HEK293 (cell line): ENCODE data around the gene SLC30A3.

Experiments
- ATF2 ChIP-seq: fragments of 450-650 bp; formaldehyde crosslinking; IDR thresholded peaks from 2 replicates; pipeline ENCODE4 v1.5.1; 2016; ENCODE audit warnings: missing biosample characterization, missing genetic modification characterization, low read depth
- BCL11B ChIP-seq: fragments of 450-650 bp; formaldehyde crosslinking; IDR thresholded peaks from 2 replicates; pipeline ENCODE4 v1.5.1; 2016; ENCODE audit warnings: low read depth, missing biosample characterization, missing genetic modification characterization
- CTCF ChIP-seq: fragments of 450-650 bp; formaldehyde crosslinking; IDR thresholded peaks from 2 replicates; pipeline ENCODE4 v1.5.1; 2016; ENCODE audit warnings: missing biosample characterization, missing genetic modification characterization
- ELK4 ChIP-seq: IDR thresholded peaks from 2 replicates; pipeline ENCODE4 v1.6.1; 2011; ENCODE audit warnings: mild to moderate bottlenecking, low read depth, low read length, borderline replicate concordance
- FEZF1 ChIP-seq: fragments of 450-650 bp; formaldehyde crosslinking; IDR thresholded peaks from 2 replicates; pipeline ENCODE4 v1.5.1; 2016; ENCODE audit warnings: missing biosample characterization, missing genetic modification characterization
- MYNN ChIP-seq: fragments of 450-650 bp; formaldehyde crosslinking; IDR thresholded peaks from 2 replicates; pipeline ENCODE4 v1.5.1; 2016; ENCODE audit warnings: missing biosample characterization, missing genetic modification characterization, borderline replicate concordance
- TCF7L2 ChIP-seq: IDR thresholded peaks from 2 replicates; pipeline ENCODE4 v1.6.1; 2011; ENCODE audit warnings: low read depth, mild to moderate bottlenecking, inconsistent platforms, low read length, moderate library complexity, borderline replicate concordance
- TRIM28 ChIP-seq: IDR thresholded peaks from 2 replicates; pipeline ENCODE4 v1.6.1; 2011; ENCODE audit warnings: low read length, control low read depth, borderline replicate concordance
- YY2 ChIP-seq: fragments of 450-650 bp; formaldehyde crosslinking; IDR thresholded peaks from 2 replicates; pipeline ENCODE4 v1.5.1; 2016; ENCODE audit warnings: missing biosample characterization, missing genetic modification characterization
- ZBTB11 ChIP-seq: fragments of 450-650 bp; formaldehyde crosslinking; conservative IDR thresholded peaks from 2 replicates; pipeline ENCODE4 v1.5.1; 2016; ENCODE audit warnings: low read depth, missing biosample characterization, missing genetic modification characterization
- ZBTB26 ChIP-seq: fragments of 450-650 bp; formaldehyde crosslinking; optimal IDR thresholded peaks from 2 replicates; pipeline ENCODE3; 2016; ENCODE audit warnings: missing biosample characterization, mild to moderate bottlenecking, missing genetic modification characterization
- ZBTB7A ChIP-seq: fragments of 450-650 bp; formaldehyde crosslinking; IDR thresholded peaks from 2 replicates; pipeline ENCODE4 v1.5.1; 2016; ENCODE audit warnings: low read depth, missing biosample characterization, missing genetic modification characterization
- ZEB2 ChIP-seq: fragments of 450-650 bp; formaldehyde crosslinking; IDR thresholded peaks from 2 replicates; pipeline ENCODE4 v1.5.1; 2016; ENCODE audit warnings: missing biosample characterization, missing genetic modification characterization
- ZFP41 ChIP-seq: fragments of 450-650 bp; formaldehyde crosslinking; IDR thresholded peaks from 2 replicates; pipeline ENCODE4 v1.5.1; 2016; ENCODE audit warnings: missing biosample characterization, missing genetic modification characterization, borderline replicate concordance
- ZNF2 ChIP-seq: fragments of 450-650 bp; formaldehyde crosslinking; IDR thresholded peaks from 2 replicates; pipeline ENCODE4 v1.5.1; 2016; ENCODE audit warnings: missing biosample characterization, missing genetic modification characterization
- ZNF239 ChIP-seq: fragments of 450-650 bp; formaldehyde crosslinking; IDR thresholded peaks from 2 replicates; pipeline ENCODE4 v1.5.1; 2016; ENCODE audit warnings: missing biosample characterization, missing genetic modification characterization
- ZNF274 ChIP-seq, 2 experiments: fragments of 200-500 bp in 1 of 2; fragments of 450-650 bp in 1 of 2; sonication (Bioruptor generic) in 1 of 2; formaldehyde crosslinking in 1 of 2; IDR thresholded peaks; 2 replicates each; pipeline versions ENCODE4 v1.5.1 to v1.6.1; 2014 to 2016; ENCODE audit warnings: borderline replicate concordance in 1 of 2, inconsistent platforms in 1 of 2, low read length in 1 of 2, missing biosample characterization in 1 of 2, missing genetic modification characterization in 1 of 2
- ZNF324 ChIP-seq: fragments of 450-650 bp; formaldehyde crosslinking; IDR thresholded peaks from 2 replicates; pipeline ENCODE4 v1.5.1; 2016; ENCODE audit warnings: missing biosample characterization, missing genetic modification characterization
- ZNF335 ChIP-seq: fragments of 450-650 bp; formaldehyde crosslinking; conservative IDR thresholded peaks from 2 replicates; pipeline ENCODE4 v1.5.1; 2016; ENCODE audit warnings: missing biosample characterization, missing genetic modification characterization
- ZNF362 ChIP-seq: fragments of 450-650 bp; formaldehyde crosslinking; IDR thresholded peaks from 2 replicates; pipeline ENCODE4 v1.5.1; 2016; ENCODE audit warnings: missing biosample characterization, missing genetic modification characterization
- ZNF391 ChIP-seq: fragments of 450-650 bp; formaldehyde crosslinking; IDR thresholded peaks from 2 replicates; pipeline ENCODE4 v1.5.1; 2016; ENCODE audit warnings: low read depth, missing biosample characterization, missing genetic modification characterization, borderline replicate concordance
- ZNF558 ChIP-seq: fragments of 450-650 bp; formaldehyde crosslinking; IDR thresholded peaks from 2 replicates; pipeline ENCODE4 v1.5.1; 2016; ENCODE audit warnings: missing biosample characterization, missing genetic modification characterization
- ZNF600 ChIP-seq: fragments of 450-650 bp; formaldehyde crosslinking; IDR thresholded peaks from 2 replicates; pipeline ENCODE4 v1.5.1; 2016; ENCODE audit warnings: missing biosample characterization, missing genetic modification characterization
- ZNF610 ChIP-seq: fragments of 450-650 bp; formaldehyde crosslinking; IDR thresholded peaks from 2 replicates; pipeline ENCODE4 v1.5.1; 2016; ENCODE audit warnings: missing biosample characterization, missing genetic modification characterization, borderline replicate concordance
- ZNF621 ChIP-seq: fragments of 450-650 bp; formaldehyde crosslinking; IDR thresholded peaks from 2 replicates; pipeline ENCODE4 v1.5.1; 2017; ENCODE audit warnings: missing biosample characterization, missing genetic modification characterization
- ZNF692 ChIP-seq: fragments of 450-650 bp; formaldehyde crosslinking; IDR thresholded peaks from 2 replicates; pipeline ENCODE4 v1.5.1; 2016; ENCODE audit warnings: missing biosample characterization, missing genetic modification characterization

The SLC30A3 gene

GRCh38 chr2:27262379-27263286 lies at the start of gene SLC30A3 (continued):
- no peak for TF ChIP-seq ZNF362 (tag by site-specific recombination)
- no peak for TF ChIP-seq ZNF2
- TF ChIP-seq ZNF324 (tag by site-specific recombination) = no peak
- TF ChIP-seq CTCF (tag by site-specific recombination) = peak; percentile 86
- peak; percentile 58; the same call in 1 of the 2 replicates for TF ChIP-seq ZEB2 (tag by site-specific recombination)
- peak; percentile 76 for TF ChIP-seq ZBTB26 (tag by site-specific recombination)
- peak; percentile 57; the same call in 1 of the 2 replicates for TF ChIP-seq ZBTB7A (tag by site-specific recombination)
- TF ChIP-seq BCL11B = no peak
- no peak for TF ChIP-seq ZNF274 (IDR thresholded peaks at IDR 0.05; ENCODE audit: low read length)
- TF ChIP-seq ZNF274 (tag by site-specific recombination; IDR thresholded peaks at IDR 0.05; ENCODE audit: borderline replicate concordance) = no peak
- TF ChIP-seq MYNN (tag by site-specific recombination) = no peak
- TF ChIP-seq ZNF391 (tag by site-specific recombination) = no peak
- TF ChIP-seq ZNF558 (tag by site-specific recombination) = no peak
- TF ChIP-seq ZNF335 (tag by site-specific recombination) = 0 out of 2 replicates have a peak, but pooled peaks have one; percentile 50
- no peak for TF ChIP-seq ZNF610
- no peak for TF ChIP-seq TRIM28
- TF ChIP-seq ZNF600 (tag by site-specific recombination) = no peak; the same call in 1 of the 2 replicates
- TF ChIP-seq ELK4 = no peak
- TF ChIP-seq ATF2 = no peak
- no peak for TF ChIP-seq ZNF621 (tag by site-specific recombination)
- TF ChIP-seq ZNF239 = no peak
- TF ChIP-seq FEZF1 (tag by site-specific recombination) = no peak
- no peak for TF ChIP-seq ZBTB11
- no peak; the same call in 1 of the 2 replicates for TF ChIP-seq ZNF692 (tag by site-specific recombination)
- TF ChIP-seq YY2 (tag by site-specific recombination) = no peak
- TF ChIP-seq TCF7L2 = no peak
- no peak for TF ChIP-seq ZFP41 (tag by site-specific recombination)
